Fibroblast of pulmonary artery (primary cell): ENCODE results near the gene SLC6A16.
"Not testable (repeated sequence)": the region's sequence is repeated elsewhere in the genome, so short reads cannot be mapped to it uniquely, and the experiment has no call there.

Experiments used
- DNase-seq: peaks from one replicate; pipeline ENCODE4 v3.0.0-alpha.2; 2010; ENCODE audit warnings: low read depth
- H3K4me3 ChIP-seq: replicated peaks from 2 replicates; pipeline ENCODE4 v1.5.1; 2011; ENCODE audit warnings: low read depth, mild to moderate bottlenecking, control low read depth, low read length, moderate library complexity
- TF ChIP-seq, protein P1 (sequence below): IDR thresholded peaks from 2 replicates; pipeline ENCODE4 v1.5.1; 2011; ENCODE audit warnings: mild to moderate bottlenecking, control low read depth, low read length, inconsistent platforms; ENCODE audit errors: missing control alignments

Gene SLC6A16

DNA sequence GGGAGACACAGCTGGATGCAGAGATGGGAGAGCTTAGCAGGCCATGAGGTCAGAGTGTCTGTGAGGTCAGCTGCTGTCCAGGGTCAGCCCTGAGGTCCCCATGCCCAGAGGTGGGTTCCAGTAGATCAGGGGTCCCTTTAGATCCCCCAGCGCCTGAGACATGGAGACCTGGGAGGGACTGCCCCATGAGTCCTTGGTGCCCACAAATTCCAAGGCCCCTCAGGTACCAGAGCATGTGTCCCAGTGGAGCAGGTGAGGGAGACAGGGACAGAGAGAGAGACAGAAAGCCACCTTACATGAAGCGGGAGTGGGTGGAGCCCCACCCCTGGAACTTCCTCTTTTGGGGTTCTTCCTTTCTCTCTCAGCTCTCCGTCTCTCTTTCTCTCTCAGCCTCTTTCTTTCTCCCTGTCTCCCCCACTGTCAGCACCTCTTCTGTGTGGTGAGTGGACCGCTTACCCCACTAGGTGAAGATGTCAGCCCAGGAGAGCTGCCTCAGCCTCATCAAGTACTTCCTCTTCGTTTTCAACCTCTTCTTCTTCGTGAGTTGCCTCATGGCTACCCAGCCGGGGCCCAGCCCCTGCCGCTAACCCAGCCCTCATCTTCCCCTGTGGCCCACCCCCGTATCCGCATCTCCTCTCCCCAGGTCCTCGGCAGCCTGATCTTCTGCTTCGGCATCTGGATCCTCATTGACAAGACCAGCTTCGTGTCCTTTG, 10.2 kb upstream of the SLC6A16 start, which contains the start of gene CD37:
Gene CD37 (plus strand): TSS at position 336 of the 713 bp plus-strand sequence. CDS start 135 bp downstream, at position 471.
- TF ChIP-seq, protein P1, sequence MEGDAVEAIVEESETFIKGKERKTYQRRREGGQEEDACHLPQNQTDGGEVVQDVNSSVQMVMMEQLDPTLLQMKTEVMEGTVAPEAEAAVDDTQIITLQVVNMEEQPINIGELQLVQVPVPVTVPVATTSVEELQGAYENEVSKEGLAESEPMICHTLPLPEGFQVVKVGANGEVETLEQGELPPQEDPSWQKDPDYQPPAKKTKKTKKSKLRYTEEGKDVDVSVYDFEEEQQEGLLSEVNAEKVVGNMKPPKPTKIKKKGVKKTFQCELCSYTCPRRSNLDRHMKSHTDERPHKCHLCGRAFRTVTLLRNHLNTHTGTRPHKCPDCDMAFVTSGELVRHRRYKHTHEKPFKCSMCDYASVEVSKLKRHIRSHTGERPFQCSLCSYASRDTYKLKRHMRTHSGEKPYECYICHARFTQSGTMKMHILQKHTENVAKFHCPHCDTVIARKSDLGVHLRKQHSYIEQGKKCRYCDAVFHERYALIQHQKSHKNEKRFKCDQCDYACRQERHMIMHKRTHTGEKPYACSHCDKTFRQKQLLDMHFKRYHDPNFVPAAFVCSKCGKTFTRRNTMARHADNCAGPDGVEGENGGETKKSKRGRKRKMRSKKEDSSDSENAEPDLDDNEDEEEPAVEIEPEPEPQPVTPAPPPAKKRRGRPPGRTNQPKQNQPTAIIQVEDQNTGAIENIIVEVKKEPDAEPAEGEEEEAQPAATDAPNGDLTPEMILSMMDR, result no peak
- H3K4me3 ChIP-seq, result no peak within 1 kb of the TSS
- DNase-seq, result no peak

DNA sequence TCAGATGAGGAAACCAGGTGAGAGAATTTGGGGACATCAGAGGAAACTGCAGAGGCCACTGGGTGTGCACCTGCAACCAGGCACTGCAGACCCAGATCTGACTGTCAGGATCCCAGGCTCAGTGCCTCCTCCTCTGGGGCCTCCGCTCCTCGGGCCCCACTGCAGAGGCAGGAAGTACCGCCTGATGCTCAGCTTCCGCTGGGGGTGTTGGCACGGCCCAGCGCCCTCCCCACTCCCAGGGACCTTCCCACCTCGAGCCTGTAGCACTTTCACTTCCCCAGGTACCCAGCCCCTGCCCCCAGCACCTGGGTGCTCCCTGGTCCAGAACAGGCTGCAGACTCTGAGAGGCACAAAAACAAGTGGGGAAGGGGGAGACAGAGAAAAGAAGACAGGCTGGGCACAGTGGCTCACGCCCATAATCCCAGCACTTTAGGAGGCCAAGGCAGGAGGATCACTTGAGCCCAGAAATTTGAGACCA, 8.9 kb upstream of the SLC6A16 start:
- no peak for DNase-seq
- H3K4me3 ChIP-seq, result no peak overlapping the region

DNA sequence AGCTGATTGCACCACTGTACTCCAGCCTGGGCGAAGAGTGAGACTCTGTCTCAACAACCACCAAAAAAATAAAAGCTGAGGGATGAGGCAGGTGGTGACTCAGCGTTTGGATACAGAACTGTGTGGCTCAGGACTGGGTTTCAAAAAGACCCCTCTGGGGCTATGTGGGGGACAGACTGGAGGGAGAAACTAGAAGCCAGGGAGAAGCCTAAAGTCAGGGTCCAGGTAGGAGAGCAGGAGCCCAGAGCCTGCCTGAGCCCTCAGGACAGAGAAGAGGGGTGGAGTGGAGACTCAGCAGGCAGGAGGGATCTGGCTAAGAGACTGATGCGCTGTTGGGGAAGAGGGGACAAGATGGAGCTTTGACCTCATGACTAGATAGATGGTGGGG, 8.4 kb upstream of the SLC6A16 start:
- no peak overlapping the region for H3K4me3 ChIP-seq
- DNase-seq, result no peak
- TF ChIP-seq, protein P1, result no peak

More for the DNA sequence above, 8.9 kb upstream of the SLC6A16 start:
- TF ChIP-seq, protein P1, result no peak

DNA sequence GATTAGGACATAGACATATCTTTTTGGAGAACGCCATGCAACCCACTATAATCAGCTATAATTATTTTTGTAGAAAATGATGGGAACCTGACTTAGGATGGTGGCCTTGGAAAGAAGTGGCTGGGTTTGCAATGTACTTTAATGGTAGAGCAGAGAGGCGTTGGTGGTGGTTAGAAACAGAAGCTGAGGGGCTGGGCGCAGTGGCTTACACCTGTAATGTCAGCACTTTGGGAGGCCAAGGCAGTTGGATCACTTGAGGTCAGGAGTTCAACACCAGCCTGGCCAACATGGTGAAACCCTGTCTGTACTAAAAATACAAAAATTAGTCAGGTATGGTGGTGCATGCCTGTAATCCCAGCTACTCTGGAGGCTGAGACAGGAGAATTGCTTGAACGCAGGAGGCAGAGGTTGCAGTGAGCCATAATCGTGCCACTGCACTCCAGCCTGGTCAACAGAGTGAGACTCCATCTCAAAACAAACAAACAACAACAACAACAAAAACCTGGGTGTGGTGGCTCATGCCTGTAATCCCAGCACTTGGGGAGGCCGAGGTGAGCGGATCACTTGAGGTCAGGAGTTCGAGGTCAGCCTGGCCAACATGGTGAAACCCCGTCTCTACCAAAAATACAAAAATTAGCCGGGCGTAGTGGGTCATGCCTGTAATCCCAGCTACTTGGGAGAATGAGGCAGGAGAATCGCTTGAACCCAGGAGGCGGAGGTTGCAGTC, 7.9 kb upstream of the SLC6A16 start:
- DNase-seq, H3K4me3 ChIP-seq: not testable (repeated sequence)

DNA sequence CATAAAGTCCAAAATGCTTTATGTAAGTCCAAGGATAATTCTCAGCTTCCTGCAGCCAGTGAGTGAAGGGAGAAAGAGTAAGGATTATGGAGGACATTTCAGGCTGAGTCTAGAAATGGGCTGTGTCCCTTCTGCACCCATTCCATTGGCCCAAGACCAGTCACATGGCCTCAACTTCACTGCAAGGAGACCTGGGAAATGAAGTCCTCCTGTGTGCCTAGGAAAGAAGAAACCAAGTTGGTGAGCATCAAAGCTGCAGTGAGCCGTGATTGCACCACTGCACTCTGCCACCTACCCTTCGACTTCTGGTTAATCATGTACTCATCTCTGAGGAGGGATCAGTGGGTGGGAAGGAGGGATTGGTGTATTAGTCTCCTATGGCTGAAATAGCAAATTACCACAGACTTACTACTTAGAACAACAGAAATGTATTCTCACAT, 6.6 kb upstream of the SLC6A16 start:
- TF ChIP-seq, protein P1, result no peak
- peak; percentile 60 for DNase-seq
- no peak overlapping the region for H3K4me3 ChIP-seq

DNA sequence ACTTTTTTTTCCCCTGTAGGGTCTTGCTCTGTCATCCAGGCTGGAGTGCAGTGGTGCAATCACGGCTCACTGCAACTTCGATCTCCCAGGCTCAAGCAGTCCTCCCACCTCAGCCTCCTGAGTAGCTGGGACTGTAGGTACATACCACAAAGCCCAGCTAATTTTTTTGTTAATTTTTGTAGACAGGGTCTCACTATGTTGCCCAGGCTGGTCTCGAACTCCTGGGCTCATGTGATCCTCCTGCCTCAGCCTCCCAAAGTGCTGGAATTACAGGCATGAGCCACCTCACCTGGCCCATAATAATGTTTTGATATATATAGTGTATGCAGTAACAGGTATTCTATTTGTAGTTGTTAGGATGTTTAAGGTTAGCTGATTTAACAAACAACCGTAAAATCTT, 6.2 kb upstream of the SLC6A16 start:
- DNase-seq, H3K4me3 ChIP-seq: not testable (repeated sequence)

DNA sequence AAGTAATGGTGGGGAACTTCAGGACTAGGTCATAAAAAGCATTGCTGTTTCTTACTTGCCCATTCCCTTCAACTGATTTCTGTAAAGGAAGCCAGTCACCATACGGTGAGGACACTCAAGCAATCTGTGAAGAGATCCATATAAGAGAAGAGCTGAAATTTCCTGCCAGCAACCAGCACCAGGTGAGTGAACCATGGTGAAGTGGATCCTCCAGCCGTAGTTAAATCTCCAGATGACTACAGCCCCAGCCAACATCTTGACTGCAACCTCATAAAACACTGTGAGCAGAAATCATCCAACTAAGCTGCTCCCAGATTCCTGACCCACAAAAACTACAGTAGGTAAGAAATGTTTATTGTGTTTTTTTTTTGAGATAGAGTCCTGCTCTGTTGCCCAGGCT, 3.8 kb upstream of the SLC6A16 start:
- TF ChIP-seq, protein P1, result no peak
- no peak overlapping the region for H3K4me3 ChIP-seq
- DNase-seq, result no peak
